Measurements from ENCODE around the gene SENP6. TPM values are rescaled to one million over a fixed set of nuclear protein-coding genes. Genes with fewer than 3 reads are reported as not detected.
"Not testable (repeated sequence)": the region's sequence is repeated elsewhere in the genome, so short reads cannot be mapped to it uniquely, and the experiment has no call there.

The SENP6 gene
- total RNA-seq, 4 donors from 2014 or later = 79.9 to 218 (median 91.5) TPM

GRCh38 chr6:75624988-75625387, 23.3 kb downstream of the SENP6 start:
- H3K27ac ChIP-seq = no peak overlapping the region
- no peaks in the 10 kb centered on the region for H3K27me3 ChIP-seq
- no peak overlapping the region for H3K4me3 ChIP-seq
- H3K9me3 ChIP-seq = no peaks in the 10 kb centered on the region
- TF ChIP-seq CTCF (IDR thresholded peaks at IDR 0.05) (no peak), POLR2A (IDR thresholded peaks at IDR 0.05) (no peak)
- DNase-seq = no peak
- H3K4me1 ChIP-seq = peaks cover 0 to 3% (median 0%) of the 10 kb centered on the region in 4 donors
- peaks cover 0 to 33% (median 0%) of the 10 kb centered on the region in 3 donors for H3K36me3 ChIP-seq

- no peak for DNase-seq
- H3K4me1 ChIP-seq = no peaks in the 10 kb centered on the region
- no peaks in the 10 kb centered on the region for H3K9me3 ChIP-seq
- H3K4me3 ChIP-seq = no peak overlapping the region
- H3K27ac ChIP-seq = no peak overlapping the region
- H3K27me3 ChIP-seq = no peaks in the 10 kb centered on the region
- H3K36me3 ChIP-seq = peaks cover 0 to 38% (median 0%) of the 10 kb centered on the region in 3 donors
- TF ChIP-seq POLR2A (IDR thresholded peaks at IDR 0.05) = no peak
- no peak for TF ChIP-seq CTCF (IDR thresholded peaks at IDR 0.05)
Observed at GRCh38 chr6:75626561-75626960, 24.9 kb downstream of the SENP6 start.

- peaks cover 0 to 38% (median 0%) of the 10 kb centered on the region in 3 donors for H3K36me3 ChIP-seq
- not testable (repeated sequence) for H3K9me3 ChIP-seq, H3K4me1 ChIP-seq, DNase-seq, H3K4me3 ChIP-seq, H3K27ac ChIP-seq, H3K27me3 ChIP-seq
Observed at GRCh38 chr6:75627708-75628107, 26.0 kb downstream of the SENP6 start.

- no peak for DNase-seq
- TF ChIP-seq CTCF (IDR thresholded peaks at IDR 0.05) = no peak
- TF ChIP-seq POLR2A (IDR thresholded peaks at IDR 0.05) = no peak
- no peak overlapping the region for H3K4me3 ChIP-seq
- H3K4me1 ChIP-seq = no peaks in the 10 kb centered on the region
- no peaks in the 10 kb centered on the region for H3K27me3 ChIP-seq
- no peaks in the 10 kb centered on the region for H3K9me3 ChIP-seq
- peaks cover 0 to 48% (median 0%) of the 10 kb centered on the region in 3 donors for H3K36me3 ChIP-seq
- H3K27ac ChIP-seq = no peak overlapping the region
Observed at GRCh38 chr6:75631859-75632635, 30.4 kb downstream of the SENP6 start.

GRCh38 chr6:75633045-75633444, 31.4 kb downstream of the SENP6 start:
- Histone ChIP-seq H3K4me3 (no peak overlapping the region), H3K9me3 (no peaks in the 10 kb centered on the region), H3K4me1 (no peaks in the 10 kb centered on the region), H3K36me3 (peaks cover 0 to 47% (median 0%) of the 10 kb centered on the region in 3 donors), H3K27me3 (no peaks in the 10 kb centered on the region), H3K27ac (no peak overlapping the region)
- TF ChIP-seq CTCF (IDR thresholded peaks at IDR 0.05) (no peak), POLR2A (IDR thresholded peaks at IDR 0.05) (no peak)
- no peak for DNase-seq

- no peaks in the 10 kb centered on the region for H3K4me1 ChIP-seq
- TF ChIP-seq POLR2A (IDR thresholded peaks at IDR 0.05) (no peak), CTCF (IDR thresholded peaks at IDR 0.05) (no peak)
- no peak overlapping the region for H3K4me3 ChIP-seq
- peaks cover 0 to 20% (median 0%) of the 10 kb centered on the region in 3 donors for H3K36me3 ChIP-seq
- no peak for DNase-seq
- no peaks in the 10 kb centered on the region for H3K27me3 ChIP-seq
- H3K9me3 ChIP-seq = no peaks in the 10 kb centered on the region
- no peak overlapping the region for H3K27ac ChIP-seq
Observed at GRCh38 chr6:75642311-75642710, 40.6 kb downstream of the SENP6 start.
